AG09319 (cell line): Measurements from ENCODE around the gene SNAI3.

Experiments used
- DNase-seq: peaks from one replicate; pipeline ENCODE4 v3.0.0-alpha.2; 2010; ENCODE audit warnings: low read depth; ENCODE audit errors: extremely low read depth
- CTCF ChIP-seq: IDR thresholded peaks from 2 replicates; pipeline ENCODE4 v1.5.1; 2011; ENCODE audit warnings: low read depth, mild to moderate bottlenecking, inconsistent platforms, low read length, moderate library complexity

SNAI3 gene

GRCh38 chr16:88710556-88710955 is 24.2 kb upstream of the SNAI3 start:
- TF ChIP-seq CTCF: no peak
- DNase-seq: no peak

GRCh38 chr16:88706965-88707826 is 20.9 kb upstream of the SNAI3 start:
- TF ChIP-seq CTCF: no peak
- DNase-seq: no peak

GRCh38 chr16:88706229-88706964 is 20.1 kb upstream of the SNAI3 start, which contains the start of the genes CTU2 and RNF166:
Gene CTU2 (plus strand): TSS chr16:88706503. CDS start chr16:88706531, 28 bp downstream.
Gene RNF166 (minus strand): TSS chr16:88706408. CDS start chr16:88706325, 83 bp downstream.
- peak; percentile 36 for DNase-seq
- no peak for TF ChIP-seq CTCF

- no peak for TF ChIP-seq CTCF
- no peak for DNase-seq
Measured at GRCh38 chr16:88705801-88706228, 19.5 kb upstream of the SNAI3 start.

- TF ChIP-seq CTCF: no peak
- no peak for DNase-seq
Measured at GRCh38 chr16:88705076-88705684, 18.9 kb upstream of the SNAI3 start.

GRCh38 chr16:88703486-88704309 is 17.4 kb upstream of the SNAI3 start:
- no peak for TF ChIP-seq CTCF
- DNase-seq: no peak
